B cell (primary cell): ENCODE measurements around the gene TMEM185B. TPM values are rescaled to one million over a fixed set of nuclear protein-coding genes. Genes with fewer than 3 reads are reported as not detected.
"Not testable (repeated sequence)": the region's sequence is repeated elsewhere in the genome, so short reads cannot be mapped to it uniquely, and the experiment has no call there.

Source experiments
- ATAC-seq: fragments of 200-7000 bp; cut with Tn5 transposase; one replicate; pipeline ENCODE4 v1.10.0; 2021; ENCODE audit warnings: low read depth, mild to moderate bottlenecking, moderate number of reproducible peaks, moderate library complexity
- CTCF ChIA-PET: fragments of 350-600 bp; sonication (Branson Sonifier 250); formaldehyde crosslinking; loops from one replicate; lab custom pipeline; 2021; ENCODE audit warnings: antibody characterized with exemption, inconsistent platforms; lab: Charles Lee
- POLR2A ChIA-PET: fragments of 350-600 bp; sonication (Branson Sonifier 250); formaldehyde crosslinking; loops from one replicate; lab custom pipeline; 2021; ENCODE audit warnings: antibody characterized with exemption; lab: Charles Lee
- DNase-seq: peaks from one replicate; pipeline ENCODE4 v3.0.0; 2013
- H2AFZ ChIP-seq: 2 replicates; pipeline ENCODE4 v1.6.1; 2012; ENCODE audit warnings: mild to moderate bottlenecking, low read depth, low read length; ENCODE audit not compliant: insufficient read depth, poor library complexity, severe bottlenecking
- H3K27ac ChIP-seq, 2 donors: 1 replicate in 1 of 2; 2 replicates in 1 of 2; pipeline ENCODE4 v1.5.1; 2012 to 2013; ENCODE audit warnings: low read length in 2 of 2, mild to moderate bottlenecking in 2 of 2, moderate library complexity in 1 of 2
- H3K27me3 ChIP-seq, 4 experiments: fragments of 200-600 bp in 1 of 4; sonication (generic) in 1 of 4; replicated peaks in 1 of 4; 1 replicate in 2 of 4; 2 replicates in 2 of 4; pipeline versions ENCODE4 v1.6.1 to v1.7.0; 2013 to 2016; ENCODE audit warnings: low read length in 3 of 4, mild to moderate bottlenecking in 2 of 4, mixed read lengths in 1 of 4, moderate library complexity in 1 of 4; ENCODE audit not compliant: insufficient read depth in 4 of 4, control insufficient read depth in 3 of 4; ENCODE audit errors: control extremely low read depth in 1 of 4
- H3K36me3 ChIP-seq, 2 experiments: replicated peaks in 1 of 2; 1 replicate in 1 of 2; 2 replicates in 1 of 2; pipeline versions ENCODE4 v1.6.1 to v1.7.1; 2013; ENCODE audit warnings: low read length in 1 of 2; ENCODE audit not compliant: insufficient read depth in 2 of 2, control insufficient read depth in 1 of 2; ENCODE audit errors: control extremely low read depth in 1 of 2, extremely low read depth in 1 of 2
- H3K4me1 ChIP-seq, 2 donors: fragments of 200-600 bp in 1 of 2; sonication (generic) in 1 of 2; 1 replicate in 1 of 2; 2 replicates in 1 of 2; pipeline versions ENCODE4 v1.5.1 to v1.6.1; 2013 to 2017; ENCODE audit warnings: low read length in 2 of 2; ENCODE audit not compliant: control insufficient read depth in 2 of 2, insufficient read depth in 2 of 2
- H3K4me2 ChIP-seq: replicated peaks from 2 replicates; pipeline ENCODE3; 2012; ENCODE audit warnings: mild to moderate bottlenecking, low read depth, low read length; ENCODE audit not compliant: poor library complexity, severe bottlenecking
- H3K4me3 ChIP-seq, 5 experiments: fragments of 200-600 bp in 1 of 5; sonication (generic) in 1 of 5; 1 replicate in 3 of 5; 2 replicates in 2 of 5; pipeline versions ENCODE4 v1.5.1 to v1.7.0; 2011 to 2016; ENCODE audit warnings: low read length in 4 of 5, mild to moderate bottlenecking in 4 of 5, low read depth in 2 of 5, control low read depth in 1 of 5, moderate library complexity in 1 of 5; ENCODE audit not compliant: insufficient read depth in 1 of 5; ENCODE audit errors: control extremely low read depth in 1 of 5, extremely low read depth in 1 of 5
- H3K79me2 ChIP-seq: fragments of 200-600 bp; sonication (generic); one replicate; pipeline ENCODE4 v1.6.0; 2016; ENCODE audit warnings: low read length; ENCODE audit not compliant: control insufficient read depth, insufficient read depth
- H3K9ac ChIP-seq: fragments of 200-600 bp; sonication (generic); 2 replicates; pipeline ENCODE4 v1.6.1; 2017; ENCODE audit warnings: mild to moderate bottlenecking, low read length, moderate library complexity
- H3K9me3 ChIP-seq, 3 donors: one replicate each; pipeline versions ENCODE4 v1.6.1 to v1.7.1; 2013; ENCODE audit warnings: low read length in 2 of 3; ENCODE audit not compliant: control insufficient read depth in 2 of 3, insufficient read depth in 1 of 3; ENCODE audit errors: control extremely low read depth in 1 of 3
- H4K20me1 ChIP-seq: 2 replicates; pipeline ENCODE4 v1.6.0; 2012; ENCODE audit warnings: mild to moderate bottlenecking, low read length; ENCODE audit not compliant: insufficient read depth, control insufficient read depth, poor library complexity, severe bottlenecking
- H3K27ac Mint-ChIP-seq: one replicate; pipeline ENCODE4 v1.8.0; 2021; ENCODE audit warnings: mixed read lengths
- H3K27me3 Mint-ChIP-seq: one replicate; pipeline ENCODE4 v1.8.0; 2021; ENCODE audit warnings: mixed read lengths
- H3K4me1 Mint-ChIP-seq: one replicate; pipeline ENCODE4 v1.8.0; 2021; ENCODE audit warnings: mixed read lengths
- H3K4me3 Mint-ChIP-seq: one replicate; pipeline ENCODE4 v1.8.0; 2021; ENCODE audit warnings: mixed read lengths
- H3K9me3 Mint-ChIP-seq: one replicate; pipeline ENCODE4 v1.8.0; 2022; ENCODE audit warnings: mixed read lengths; ENCODE audit not compliant: insufficient read depth
- CTCF ChIP-seq: fragments of 200-600 bp; IDR thresholded peaks from one replicate; pipeline ENCODE4 v1.8.0; 2022; ENCODE audit warnings: antibody characterized with exemption, mild to moderate bottlenecking
- EZH2 ChIP-seq: IDR thresholded peaks from 2 replicates; pipeline ENCODE4 v1.6.1; 2012; ENCODE audit warnings: borderline replicate concordance, low read depth, mild to moderate bottlenecking, moderate library complexity, low read length; ENCODE audit not compliant: insufficient read depth, poor library complexity, severe bottlenecking
- WGBS: methylation state at CpG from one replicate; pipeline ENCODE4 v1.1.5; 2013; ENCODE audit warnings: missing lambda C conversion rate; ENCODE audit not compliant: insufficient coverage; 5-methylcytosine and 5-hydroxymethylcytosine counted together
- intact Hi-C: fragments of 100-400 bp; cut with micrococcal nuclease; formaldehyde crosslinking; loops from one replicate; pipeline ENCODE4 v1.10.0; 2022
- polyA plus RNA-seq: library from polyadenylated mRNA; depleted of rRNA; stranded (reverse); fragments of >200 nt; gene quantifications from 2 replicates; pipeline ENCODE4 v1.2.3, GENCODE V29; 2012
- total RNA-seq, 2 donors: library from RNA; stranded (reverse); fragments of 120-200 nt in 1 of 2; gene quantifications; 1 replicate in 1 of 2; 2 replicates in 1 of 2; pipeline versions ENCODE4 v1.2.3 to v1.2.4, GENCODE V29; 2013 to 2022

The TMEM185B gene
- total and polyA plus RNA-seq, 2 donors (not counting 1 experiment from before 2014, with no cell fraction given), result 29.6 to 36.4 TPM

- 78% methylated on average over 9 of the region's 10 CpGs for WGBS
- H3K27ac Mint-ChIP-seq, result no peak overlapping the region
- H3K9me3 Mint-ChIP-seq, result peaks cover 2% of the 10 kb centered on the region
- Histone ChIP-seq H3K4me1 (no peaks in the 10 kb centered on the region), H3K4me3 (no peak overlapping the region), H3K27me3 (no peaks in the 10 kb centered on the region), H3K36me3 (no peaks in the 10 kb centered on the region), H4K20me1 (no peaks in the 10 kb centered on the region), H3K79me2 (no peaks in the 10 kb centered on the region), H3K9me3 (peaks cover 0 to 3% (median 3%) of the 10 kb centered on the region in 3 donors), H3K4me2 (no peak overlapping the region), H3K9ac (no peak overlapping the region), H3K27ac (no peak overlapping the region), H2AFZ (no peak overlapping the region)
- H3K27me3 Mint-ChIP-seq, result no peaks in the 10 kb centered on the region
- intact Hi-C loops, result no loop called here
- no peak for ATAC-seq
- DNase-seq, result no peak
- no peak overlapping the region for H3K4me3 Mint-ChIP-seq
- TF ChIP-seq EZH2 (no peak), CTCF (no peak)
- CTCF ChIA-PET, result interaction anchor here (1.0 kb wide), 1 partner anchor 110 kb away, joined by 6 read pairs; no protein-coding TSS in a partner anchor
- no peaks in the 10 kb centered on the region for H3K4me1 Mint-ChIP-seq
- POLR2A ChIA-PET, result no interaction called here
Measured at GRCh38 chr2:120203251-120204021, 19.8 kb downstream of the TMEM185B start.

- DNase-seq, H4K20me1 ChIP-seq, H3K4me3 ChIP-seq, H3K79me2 ChIP-seq, POLR2A ChIA-PET, ATAC-seq, CTCF ChIA-PET, H3K27ac Mint-ChIP-seq, H3K27ac ChIP-seq, H3K4me1 Mint-ChIP-seq, H3K4me2 ChIP-seq, H3K4me1 ChIP-seq, H3K36me3 ChIP-seq, intact Hi-C loops, H3K27me3 ChIP-seq, H3K9me3 Mint-ChIP-seq, H3K4me3 Mint-ChIP-seq, H3K27me3 Mint-ChIP-seq, H3K9ac ChIP-seq, H2AFZ ChIP-seq: not testable (repeated sequence)
- WGBS, result 98% methylated on average over 10 of the region's 10 CpGs
- H3K9me3 ChIP-seq, result peaks cover 0 to 13% (median 5%) of the 10 kb centered on the region in 3 donors
Measured at GRCh38 chr2:120199817-120200459, 23.3 kb downstream of the TMEM185B start.
